ENCODE data around the gene MIEF2. TPM values are rescaled to one million over a fixed set of nuclear protein-coding genes. Genes with fewer than 3 reads are reported as not detected.

Gene MIEF2
- total RNA-seq, 1 donor from 2014 or later = 21.1 TPM

GRCh38 chr17:18262111-18262510, 1.6 kb downstream of the MIEF2 start:
- DNase-seq (ENCODE audit: low read depth) (peak; percentile 33), FAIRE-seq (no peak)
- H3K36me3 ChIP-seq (ENCODE audit: control insufficient read depth, insufficient read depth, low read length) = peaks cover 20% of the 10 kb centered on the region
- H3K27me3 ChIP-seq (ENCODE audit: control insufficient read depth, insufficient read depth, low read length) = no peaks in the 10 kb centered on the region
- no peak for TF ChIP-seq CTCF (IDR thresholded peaks at IDR 0.05; ENCODE audit: insufficient read depth, low read length, severe bottlenecking)
- H3K4me3 ChIP-seq (ENCODE audit: low read depth, low read length) = no peak overlapping the region

GRCh38 chr17:18262641-18263040, 2.2 kb downstream of the MIEF2 start:
- DNase-seq (ENCODE audit: low read depth) = no peak
- no peak for FAIRE-seq
- TF ChIP-seq CTCF (IDR thresholded peaks at IDR 0.05; ENCODE audit: insufficient read depth, low read length, severe bottlenecking) = no peak
- peaks cover 20% of the 10 kb centered on the region for H3K36me3 ChIP-seq (ENCODE audit: control insufficient read depth, insufficient read depth, low read length)
- H3K27me3 ChIP-seq (ENCODE audit: control insufficient read depth, insufficient read depth, low read length) = no peaks in the 10 kb centered on the region
- H3K4me3 ChIP-seq (ENCODE audit: low read depth, low read length) = no peak overlapping the region

GRCh38 chr17:18263885-18264682, 3.6 kb downstream of the MIEF2 start:
- DNase-seq (ENCODE audit: low read depth) (no peak), FAIRE-seq (no peak)
- H3K36me3 ChIP-seq (ENCODE audit: control insufficient read depth, insufficient read depth, low read length) = peaks cover 20% of the 10 kb centered on the region
- H3K27me3 ChIP-seq (ENCODE audit: control insufficient read depth, insufficient read depth, low read length) = no peaks in the 10 kb centered on the region
- no peak for TF ChIP-seq CTCF (IDR thresholded peaks at IDR 0.05; ENCODE audit: insufficient read depth, low read length, severe bottlenecking)
- no peak overlapping the region for H3K4me3 ChIP-seq (ENCODE audit: low read depth, low read length)

GRCh38 chr17:18267366-18267765, 6.9 kb downstream of the MIEF2 start:
- H3K36me3 ChIP-seq (ENCODE audit: control insufficient read depth, insufficient read depth, low read length) = peaks cover 20% of the 10 kb centered on the region

GRCh38 chr17:18267927-18268711, 7.7 kb downstream of the MIEF2 start:
- H3K27me3 ChIP-seq (ENCODE audit: control insufficient read depth, insufficient read depth, low read length) = no peaks in the 10 kb centered on the region
- H3K4me3 ChIP-seq (ENCODE audit: low read depth, low read length) = no peak overlapping the region
- H3K36me3 ChIP-seq (ENCODE audit: control insufficient read depth, insufficient read depth, low read length) = peaks cover 15% of the 10 kb centered on the region
- DNase-seq (ENCODE audit: low read depth) = peak; percentile 65
- no peak for TF ChIP-seq CTCF (IDR thresholded peaks at IDR 0.05; ENCODE audit: insufficient read depth, low read length, severe bottlenecking)
- FAIRE-seq = peak; percentile 13

More at GRCh38 chr17:18267366-18267765, 6.9 kb downstream of the MIEF2 start:
- DNase-seq (ENCODE audit: low read depth) = no peak
- no peak for FAIRE-seq
- Histone ChIP-seq H3K27me3 (ENCODE audit: control insufficient read depth, insufficient read depth, low read length) (no peaks in the 10 kb centered on the region), H3K4me3 (ENCODE audit: low read depth, low read length) (no peak overlapping the region)
- TF ChIP-seq CTCF (IDR thresholded peaks at IDR 0.05; ENCODE audit: insufficient read depth, low read length, severe bottlenecking) = no peak
